Right lobe of liver (tissue), 6 donors: ENCODE data around the gene RTL1. TPM values are rescaled to one million over a fixed set of nuclear protein-coding genes. Genes with fewer than 3 reads are reported as not detected.

Source experiments
- ATAC-seq, 4 donors: fragments of 200-7000 bp; cut with Tn5 transposase; one replicate each; pipeline ENCODE4 v1.9.1; 2020; ENCODE audit warnings: mild to moderate bottlenecking in 4 of 4, moderate library complexity in 4 of 4
- DNase-seq, 3 donors: peaks; one replicate each; pipeline ENCODE4 v3.0.0-alpha.2; 2020
- H3K27ac ChIP-seq, 3 donors: fragments of 200-600 bp; one replicate each; pipeline ENCODE4 v1.8.0; 2022
- H3K27me3 ChIP-seq, 2 donors: fragments of 200-600 bp; one replicate each; pipeline ENCODE4 v1.8.0; 2022
- H3K36me3 ChIP-seq, 4 donors: fragments of 200-600 bp; sonication (generic) in 1 of 4; one replicate each; pipeline versions ENCODE4 v1.5.1 to v1.8.0; 2017 to 2022; ENCODE audit warnings: control low read depth in 1 of 4
- H3K4me1 ChIP-seq, 4 donors: fragments of 200-600 bp; sonication (generic) in 1 of 4; one replicate each; pipeline versions ENCODE4 v1.5.1 to v1.8.0; 2017 to 2022; ENCODE audit warnings: control low read depth in 1 of 4
- H3K4me3 ChIP-seq, 3 donors: fragments of 200-600 bp; one replicate each; pipeline ENCODE4 v1.8.0; 2022
- H3K9me3 ChIP-seq, 4 donors: fragments of 200-600 bp; sonication (generic) in 1 of 4; one replicate each; pipeline versions ENCODE4 v1.5.1 to v1.8.0; 2017 to 2022; ENCODE audit warnings: control low read depth in 1 of 4
- CTCF ChIP-seq, 4 donors: fragments of 200-600 bp in 3 of 4; fragments of 450-650 bp in 1 of 4; IDR thresholded peaks; one replicate each; pipeline versions ENCODE4 v1.5.1 to v1.8.0; 2016 to 2022; ENCODE audit warnings: antibody characterized with exemption in 4 of 4, mild to moderate bottlenecking in 2 of 4
- POLR2A ChIP-seq: fragments of 450-650 bp; IDR thresholded peaks from one replicate; pipeline ENCODE4 v1.6.1; 2017; ENCODE audit warnings: antibody characterized with exemption, mild to moderate bottlenecking
- WGBS: methylation state at CpG from one replicate; pipeline ENCODE4 v1.1.6; 2018; ENCODE audit warnings: low coverage, low lambda C conversion rate; ENCODE audit not compliant: insufficient coverage; ENCODE audit errors: missing lambda C conversion rate; 5-methylcytosine and 5-hydroxymethylcytosine counted together
- intact Hi-C, 2 donors: fragments of 100-400 bp; cut with DNase I; formaldehyde crosslinking; loops; one replicate each; pipeline versions ENCODE4 v1.11.2 to v1.14.1; 2022
- total RNA-seq, 6 experiments: library from RNA; depleted of rRNA in 2 of 6; stranded (reverse); fragments of >200 nt in 2 of 6; fragmentation: NEBNext Ultra II Directional in 3 of 6; extraction: Animal tissue kit (Norgen Biotek cat#: 25700) in 3 of 6; gene quantifications; one replicate each; pipeline versions ENCODE4 v1.1.0 to v1.2.4, GENCODE V29; 2016 to 2023
- donor health status: DM: no; HTN: yes; CAD: no.
- donor health status: DM: no; HTN: no; CAD: no.
- donor health status: DM: no; HTN: no; CAD: no.
- donor health status: DM: no; HTN: yes; CAD: no.
- donor health status: DM: no; HTN: yes; CAD: no.

The RTL1 gene
- total RNA-seq, 6 experiments from 2014 or later: 0.04 TPM; not detected in 5

GRCh38 chr14:100839315-100839585 lies 64.3 kb downstream of the RTL1 start:
- intact Hi-C loops: no loop called here
- Histone ChIP-seq H3K9me3 (no peaks in the 10 kb centered on the region), H3K4me1 (no peaks in the 10 kb centered on the region), H3K27ac (no peak overlapping the region), H3K27me3 (no peaks in the 10 kb centered on the region), H3K4me3 (no peak overlapping the region), H3K36me3 (no peaks in the 10 kb centered on the region)
- TF ChIP-seq CTCF (IDR thresholded peaks at IDR 0.05) (no peak), POLR2A (no peak)
- WGBS: 36% methylated on average over 4 of the region's 4 CpGs
- no peak for DNase-seq
- no peak for ATAC-seq

GRCh38 chr14:100838493-100839314 lies 64.8 kb downstream of the RTL1 start:
- H3K27ac ChIP-seq: no peak overlapping the region
- no peak overlapping the region for H3K4me3 ChIP-seq
- no peaks in the 10 kb centered on the region for H3K9me3 ChIP-seq
- H3K27me3 ChIP-seq: no peaks in the 10 kb centered on the region
- 58% methylated on average over 5 of the region's 14 CpGs for WGBS
- intact Hi-C loops: no loop called here
- TF ChIP-seq CTCF (IDR thresholded peaks at IDR 0.05): no peak
- no peak for TF ChIP-seq POLR2A
- no peak for ATAC-seq
- no peaks in the 10 kb centered on the region for H3K4me1 ChIP-seq
- no peaks in the 10 kb centered on the region for H3K36me3 ChIP-seq
- DNase-seq: peak in 1 of 3 donors; percentile 37

GRCh38 chr14:100837805-100838350 lies 65.6 kb downstream of the RTL1 start:
- ATAC-seq (no peak), DNase-seq (peak in 1 of 3 donors; percentile 6)
- no peak for TF ChIP-seq POLR2A
- H3K27me3 ChIP-seq: no peaks in the 10 kb centered on the region
- H3K36me3 ChIP-seq: no peaks in the 10 kb centered on the region
- H3K27ac ChIP-seq: no peak overlapping the region
- no peaks in the 10 kb centered on the region for H3K9me3 ChIP-seq
- H3K4me3 ChIP-seq: no peak overlapping the region
- intact Hi-C loops: no loop called here
- 54% methylated on average over 7 of the region's 8 CpGs for WGBS
- no peaks in the 10 kb centered on the region for H3K4me1 ChIP-seq

GRCh38 chr14:100836941-100837804 lies 66.3 kb downstream of the RTL1 start:
- 68% methylated on average over 12 of the region's 26 CpGs for WGBS
- ATAC-seq (no peak), DNase-seq (peak in 1 of 3 donors; percentile 27)
- intact Hi-C loops: no loop called here
- no peaks in the 10 kb centered on the region for H3K4me1 ChIP-seq
- no peaks in the 10 kb centered on the region for H3K36me3 ChIP-seq
- no peak for TF ChIP-seq POLR2A
- no peak for TF ChIP-seq CTCF (IDR thresholded peaks at IDR 0.05)
- no peaks in the 10 kb centered on the region for H3K27me3 ChIP-seq
- H3K9me3 ChIP-seq: no peaks in the 10 kb centered on the region
- no peak overlapping the region for H3K27ac ChIP-seq
- H3K4me3 ChIP-seq: no peak overlapping the region
